ENCODE data around the gene CARMIL1.
"Not testable (repeated sequence)": the region's sequence is repeated elsewhere in the genome, so short reads cannot be mapped to it uniquely, and the experiment has no call there.

Gene CARMIL1

DNA sequence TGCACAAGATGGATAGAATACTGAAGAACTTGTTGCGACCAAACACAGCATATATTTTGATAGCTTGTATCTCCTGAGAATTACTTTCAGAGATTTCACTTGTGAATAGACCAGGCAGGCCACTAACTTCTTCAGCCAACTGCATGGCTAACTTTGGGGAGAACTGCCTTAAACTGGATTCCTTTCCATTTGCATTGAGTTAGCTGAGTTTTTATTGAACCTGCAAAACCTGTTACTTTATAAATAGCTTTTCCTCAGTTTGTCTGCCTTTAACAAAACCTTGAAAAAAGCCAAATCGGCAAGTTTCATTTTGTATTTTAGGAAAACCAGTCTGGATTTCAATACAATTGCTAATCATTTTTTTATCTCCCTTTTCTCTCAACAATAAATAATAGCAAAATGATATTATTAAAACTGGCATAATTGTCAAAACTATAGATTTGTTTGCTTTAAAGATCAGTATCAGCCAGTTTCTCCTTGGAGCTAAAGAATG, 300.3 kb downstream of the CARMIL1 start:
- no peak for DNase-seq (ENCODE audit: low spot score)

- DNase-seq (ENCODE audit: low spot score) = no peak
Measured at GRCh38 chr6:25579902-25580495, 300.8 kb downstream of the CARMIL1 start.

- DNase-seq (ENCODE audit: low spot score) = no peak
Measured at GRCh38 chr6:25582101-25582500, 302.9 kb downstream of the CARMIL1 start.

- no peak for DNase-seq (ENCODE audit: low spot score)
Measured at GRCh38 chr6:25583099-25583498, 303.9 kb downstream of the CARMIL1 start.

DNA sequence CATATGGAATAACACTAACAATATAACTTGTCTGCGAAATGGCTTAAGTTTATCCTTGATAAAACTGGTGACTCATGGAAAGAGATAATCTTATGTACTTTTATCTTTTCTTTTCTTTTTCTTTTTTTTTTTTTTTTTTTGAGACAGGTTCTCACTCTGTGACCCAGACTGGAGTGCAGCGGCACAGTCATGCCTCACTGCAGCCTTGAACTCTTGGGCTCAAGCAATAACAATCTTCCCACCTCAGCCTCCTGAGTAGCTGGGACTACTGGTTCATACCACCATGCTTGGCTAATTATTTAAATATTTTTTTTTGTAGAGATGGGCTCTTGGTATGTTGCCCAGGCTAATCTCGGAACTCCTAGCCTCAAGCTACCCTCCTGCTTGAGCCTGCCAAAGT, 304.7 kb downstream of the CARMIL1 start:
- DNase-seq (ENCODE audit: low spot score) = no peak

DNA sequence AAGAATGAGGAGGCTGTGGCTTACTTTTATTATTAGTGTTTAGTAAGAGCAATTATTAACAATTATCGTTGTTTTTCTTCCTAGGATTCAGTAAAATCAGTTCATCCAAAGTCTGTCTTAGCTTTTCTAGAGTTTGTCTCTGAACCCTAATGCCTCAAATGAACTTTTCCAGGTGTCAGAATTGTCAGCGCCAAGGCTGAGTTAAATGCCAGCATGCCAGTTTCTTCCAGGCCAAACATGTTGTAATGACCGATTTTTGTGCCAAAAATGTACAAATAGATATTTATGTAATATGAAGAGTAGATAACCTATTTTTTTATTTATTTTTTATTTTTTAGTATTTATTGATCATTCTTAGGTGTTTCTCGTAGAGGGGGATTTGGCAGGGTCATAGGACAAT, 306.1 kb downstream of the CARMIL1 start:
- no peak for DNase-seq (ENCODE audit: low spot score)

- DNase-seq (ENCODE audit: low spot score) = not testable (repeated sequence)
Measured at GRCh38 chr6:25586119-25586518, 306.9 kb downstream of the CARMIL1 start.

- no peak for DNase-seq (ENCODE audit: low spot score)
Measured at GRCh38 chr6:25586927-25587326, 307.8 kb downstream of the CARMIL1 start.

DNA sequence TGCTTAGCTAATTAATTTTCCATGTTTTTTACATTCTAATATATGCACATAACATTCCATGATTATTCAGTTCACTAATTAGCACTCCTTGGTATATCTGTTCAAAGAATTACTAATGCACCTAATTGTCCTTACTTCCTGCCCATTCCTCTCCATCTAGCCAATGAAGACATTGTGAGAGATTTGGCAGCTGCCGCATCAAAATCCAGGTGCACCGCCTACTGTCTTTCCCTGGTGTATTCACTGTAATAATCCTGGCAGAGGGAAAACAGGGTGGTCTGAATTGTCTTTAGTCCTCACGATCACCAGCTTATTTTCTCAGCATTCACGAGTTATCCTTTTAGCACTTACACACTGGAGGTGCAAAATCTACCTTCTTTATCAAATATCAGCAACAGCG, 311.8 kb downstream of the CARMIL1 start:
- DNase-seq (ENCODE audit: low spot score) = no peak

DNA sequence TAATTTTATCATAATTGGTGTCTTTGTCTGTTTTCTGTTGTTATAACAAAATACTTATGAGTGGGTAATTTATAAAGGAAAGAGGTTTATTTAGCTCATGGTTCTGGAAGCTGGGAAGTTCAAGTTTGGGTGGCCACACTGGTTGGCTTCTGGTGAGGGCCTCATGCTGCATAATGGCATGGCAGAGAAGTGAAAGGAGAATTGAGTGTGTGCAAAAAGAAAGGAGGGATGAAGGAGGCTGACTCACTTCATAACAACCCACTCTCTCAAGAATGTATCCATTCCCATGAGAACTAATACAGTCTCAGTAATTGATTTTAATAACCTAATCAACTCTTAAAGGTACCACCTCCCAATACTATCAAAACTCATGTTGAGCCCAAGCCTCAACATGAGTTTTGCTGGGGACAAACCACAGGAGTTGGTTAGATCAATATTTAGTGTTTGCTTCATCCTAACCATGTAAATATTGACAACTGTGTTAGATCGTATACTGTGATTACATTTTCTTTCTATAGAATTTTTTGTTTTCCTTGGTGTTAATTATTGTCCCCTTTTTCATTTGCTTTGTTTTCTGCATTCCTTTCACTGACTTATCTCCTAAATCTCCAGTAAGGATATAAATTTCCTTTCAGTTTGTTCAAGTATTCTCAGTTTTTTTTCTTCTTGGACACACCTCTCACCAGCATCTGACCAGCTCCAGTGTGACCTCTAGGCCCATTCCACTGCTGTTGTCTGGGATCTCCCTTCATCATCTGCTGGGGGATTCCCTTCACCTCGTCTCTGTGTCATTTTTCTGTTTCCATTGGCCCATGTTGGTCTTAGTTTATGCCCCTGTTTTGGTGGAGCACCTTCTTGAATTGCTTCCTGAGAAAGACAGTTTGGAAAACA, 318.0 kb downstream of the CARMIL1 start:
- DNase-seq (ENCODE audit: low spot score) = no peak

- no peak for DNase-seq (ENCODE audit: low spot score)
Measured at GRCh38 chr6:25599516-25600085, 320.4 kb downstream of the CARMIL1 start.

DNA sequence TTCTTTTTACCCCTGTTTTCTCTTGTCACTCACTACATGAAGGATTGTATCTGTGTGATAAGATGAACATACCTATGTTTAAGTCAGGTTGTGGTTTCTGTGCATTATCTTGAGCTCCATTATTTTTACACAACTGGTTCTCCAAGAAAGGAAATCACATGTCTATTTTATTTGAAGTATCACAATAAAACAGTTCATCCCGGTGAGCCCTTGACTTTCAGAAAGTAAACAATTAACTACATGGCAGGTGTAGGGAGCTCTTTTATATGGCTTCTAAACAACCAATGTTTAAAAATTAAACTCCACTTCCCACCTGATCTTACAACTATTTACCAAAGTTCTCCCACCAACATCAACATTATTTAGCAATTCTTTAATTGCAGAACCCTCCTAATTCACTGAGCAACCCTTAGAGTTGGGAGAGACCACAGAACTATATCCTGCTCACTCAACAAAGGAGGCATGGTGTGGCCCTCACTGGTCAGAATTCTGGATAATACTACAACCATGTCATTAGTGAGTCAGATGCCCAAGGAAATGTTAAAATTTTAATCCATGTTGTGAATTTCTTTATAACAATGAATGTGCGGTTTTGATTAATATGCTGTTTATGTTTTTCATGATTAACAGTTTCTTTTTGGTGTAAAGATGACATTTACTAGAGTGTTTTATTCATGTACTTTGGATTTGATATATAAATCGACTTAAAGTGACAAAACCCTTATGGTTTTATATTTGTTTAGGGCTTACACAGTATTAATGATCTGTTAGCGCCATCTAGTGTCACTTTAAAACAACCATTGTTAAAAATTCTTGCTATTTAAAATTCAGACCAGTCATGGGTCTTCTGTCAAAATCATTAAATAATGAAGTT, 322.9 kb downstream of the CARMIL1 start:
- peak; percentile 82 for DNase-seq (ENCODE audit: low spot score)

DNA sequence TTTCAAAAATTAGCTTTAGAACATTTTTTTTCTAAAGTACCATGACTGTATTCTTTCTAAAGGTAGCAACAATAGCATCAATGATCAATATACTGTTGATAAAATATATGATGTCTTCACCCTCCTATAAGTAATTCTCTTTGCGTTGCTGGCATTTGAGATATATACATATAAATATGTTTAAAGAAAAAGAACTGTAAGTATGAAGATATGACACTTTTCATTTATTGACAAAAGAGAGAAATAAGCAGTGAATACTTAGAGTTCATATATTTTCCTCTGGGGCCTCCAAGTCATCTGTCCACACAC, 323.5 kb downstream of the CARMIL1 start:
- DNase-seq (ENCODE audit: low spot score) = no peak

DNA sequence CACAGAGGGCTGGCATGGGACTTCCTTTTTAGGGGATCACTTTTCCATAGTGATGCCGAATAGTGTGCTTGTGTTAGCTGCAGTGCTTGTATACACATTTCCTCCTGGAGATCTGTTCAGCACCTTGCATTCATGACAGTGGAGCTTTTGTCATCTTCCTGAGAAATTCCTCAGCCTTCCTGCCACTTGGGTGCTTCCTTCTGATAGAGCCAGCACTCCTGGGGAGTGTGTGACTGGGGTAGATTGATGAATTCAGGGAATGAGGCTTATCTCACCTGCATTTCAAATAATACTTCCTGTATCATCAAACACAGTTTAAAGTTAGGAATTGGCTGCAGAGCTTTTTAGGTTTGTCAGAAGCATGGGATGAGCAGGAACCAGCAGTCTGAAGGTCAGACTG, 324.1 kb downstream of the CARMIL1 start:
- DNase-seq (ENCODE audit: low spot score) = no peak

DNA sequence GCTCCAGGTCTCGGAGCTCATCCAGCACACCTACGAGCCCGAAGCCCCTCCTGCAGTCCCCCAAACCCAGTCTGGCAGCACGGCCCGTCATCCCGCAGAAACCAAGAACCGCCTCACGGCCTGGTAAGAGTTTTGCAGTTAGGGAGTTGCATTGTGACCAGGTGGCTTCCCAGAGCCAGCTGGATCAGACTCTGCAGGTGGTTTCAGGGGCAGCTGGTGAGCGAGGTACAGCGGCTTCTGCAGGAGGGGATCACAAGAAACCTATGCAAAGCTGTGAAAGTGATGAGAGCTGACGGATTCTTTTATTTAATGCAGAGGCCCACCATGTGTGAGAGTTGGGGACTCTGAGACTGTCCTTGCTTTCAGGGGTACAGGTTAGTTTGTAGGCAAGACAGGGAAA, 327.0 kb downstream of the CARMIL1 start:
- DNase-seq (ENCODE audit: low spot score) = no peak

GRCh38 chr6:25608558-25609174, 329.5 kb downstream of the CARMIL1 start:
- DNase-seq (ENCODE audit: low spot score) = peak; percentile 9

GRCh38 chr6:25612666-25613065, 333.5 kb downstream of the CARMIL1 start:
- no peak for DNase-seq (ENCODE audit: low spot score)

DNA sequence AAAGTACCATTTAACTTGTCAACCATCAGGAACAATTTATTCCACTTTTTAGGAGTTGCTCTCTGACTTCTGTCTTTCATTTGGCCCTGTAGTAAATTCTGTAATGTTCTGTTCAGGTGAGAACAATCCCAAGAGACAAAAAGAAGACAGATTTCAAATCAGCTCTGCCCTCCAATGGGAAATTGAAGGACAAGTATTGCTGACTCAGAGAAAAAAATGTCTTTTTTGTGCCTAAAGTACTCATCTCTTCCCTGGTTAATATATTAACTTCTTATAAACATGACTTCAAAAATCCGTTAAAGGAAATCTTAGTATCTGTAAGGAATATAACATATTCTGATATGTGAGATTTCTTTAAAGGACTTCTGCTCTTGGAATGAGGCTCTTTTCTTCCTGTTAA, 334.2 kb downstream of the CARMIL1 start:
- no peak for DNase-seq (ENCODE audit: low spot score)

GRCh38 chr6:25614052-25614451, 334.9 kb downstream of the CARMIL1 start:
- no peak for DNase-seq (ENCODE audit: low spot score)

DNA sequence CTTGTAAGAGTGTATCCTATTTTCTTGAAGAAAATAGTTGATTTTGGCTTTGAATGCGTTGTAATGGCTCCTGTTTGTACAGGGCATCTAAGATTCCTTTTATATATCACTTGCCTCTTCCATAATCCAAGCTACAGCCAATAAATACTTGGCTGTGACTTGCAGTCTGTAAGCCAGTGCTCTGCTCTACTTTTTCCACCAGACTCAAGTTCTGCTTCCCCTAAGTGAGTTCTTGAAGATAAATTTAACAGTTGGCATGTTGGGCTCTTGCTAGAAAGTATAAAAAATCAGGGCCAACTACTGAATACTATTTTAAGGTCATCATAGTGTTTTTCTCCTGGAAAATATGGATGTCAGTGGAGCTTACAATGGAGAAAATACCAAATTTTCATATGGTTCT, 336.3 kb downstream of the CARMIL1 start:
- DNase-seq (ENCODE audit: low spot score) = no peak

- DNase-seq (ENCODE audit: low spot score) = no peak
Measured at GRCh38 chr6:25617997-25618396, 338.8 kb downstream of the CARMIL1 start.

DNA sequence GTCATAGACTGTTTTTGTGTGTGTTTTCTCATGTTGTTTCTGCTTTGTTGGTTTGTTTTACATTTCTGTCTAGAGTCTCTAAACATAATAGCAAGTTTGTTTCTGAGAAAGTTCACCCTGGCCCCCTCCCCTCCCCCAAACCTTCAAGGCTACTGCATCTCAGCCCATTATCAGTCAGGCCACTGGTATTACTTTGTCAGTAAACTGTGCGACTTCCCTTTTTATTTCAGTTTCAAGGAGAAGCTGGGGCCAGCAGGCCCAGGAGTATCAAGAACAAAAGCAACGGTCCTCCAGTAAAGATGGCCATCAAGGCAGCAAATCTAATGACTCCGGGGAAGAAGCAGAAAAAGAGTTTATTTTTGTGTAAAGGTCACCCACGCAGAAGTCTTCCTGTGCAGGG, 340.0 kb downstream of the CARMIL1 start:
- no peak for DNase-seq (ENCODE audit: low spot score)
